ENCODE results near the gene RTP1.
"Not testable (repeated sequence)": the region's sequence is repeated elsewhere in the genome, so short reads cannot be mapped to it uniquely, and the experiment has no call there.

Gene RTP1

DNA sequence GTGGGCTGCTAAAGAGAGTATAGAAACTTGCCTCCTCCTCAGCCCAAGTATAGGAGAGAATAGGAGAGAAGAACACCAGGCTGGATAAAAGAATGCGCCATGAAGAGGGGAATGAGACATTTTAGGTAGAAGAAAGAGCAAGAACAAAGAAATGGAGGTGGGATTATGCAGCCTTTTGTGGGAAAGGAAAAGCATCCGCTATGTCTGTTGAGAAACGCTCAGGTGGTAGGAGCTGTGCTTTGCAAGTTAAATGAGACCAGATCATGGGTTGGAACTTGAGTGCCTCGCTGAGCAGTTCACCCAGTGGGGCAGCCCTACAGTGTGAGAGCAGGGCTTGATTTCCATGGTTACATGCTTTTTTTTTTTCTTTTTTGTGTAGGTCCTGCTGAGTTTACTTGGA is 11.5 kb upstream of the RTP1 start:
- no peak for TF ChIP-seq ZNF274 (IDR thresholded peaks at IDR 0.05; ENCODE audit: low read depth, low read length)
- H3K4me3 ChIP-seq (ENCODE audit: low read length) = no peak overlapping the region

DNA sequence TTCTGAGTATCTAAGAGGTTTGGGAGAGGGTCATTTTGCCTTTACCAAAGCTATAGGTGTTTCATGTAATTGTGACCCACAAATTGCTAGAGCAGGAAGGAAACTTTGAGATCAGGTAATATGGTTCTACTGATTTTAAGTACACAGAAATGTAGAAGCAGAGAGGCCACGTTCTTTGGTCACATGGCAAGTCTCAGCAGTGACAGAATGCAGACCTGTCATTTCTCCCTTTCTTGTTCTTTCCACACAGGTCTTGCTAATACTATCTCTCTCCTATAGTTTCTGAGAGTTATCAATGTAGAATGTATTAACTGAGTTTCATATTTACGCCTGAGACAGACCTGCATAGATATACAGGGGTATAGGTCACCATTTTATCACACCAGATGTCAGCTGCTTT is 10.9 kb upstream of the RTP1 start:
- no peak for TF ChIP-seq ZNF274 (IDR thresholded peaks at IDR 0.05; ENCODE audit: low read depth, low read length)
- H3K4me3 ChIP-seq (ENCODE audit: low read length) = no peak overlapping the region

DNA sequence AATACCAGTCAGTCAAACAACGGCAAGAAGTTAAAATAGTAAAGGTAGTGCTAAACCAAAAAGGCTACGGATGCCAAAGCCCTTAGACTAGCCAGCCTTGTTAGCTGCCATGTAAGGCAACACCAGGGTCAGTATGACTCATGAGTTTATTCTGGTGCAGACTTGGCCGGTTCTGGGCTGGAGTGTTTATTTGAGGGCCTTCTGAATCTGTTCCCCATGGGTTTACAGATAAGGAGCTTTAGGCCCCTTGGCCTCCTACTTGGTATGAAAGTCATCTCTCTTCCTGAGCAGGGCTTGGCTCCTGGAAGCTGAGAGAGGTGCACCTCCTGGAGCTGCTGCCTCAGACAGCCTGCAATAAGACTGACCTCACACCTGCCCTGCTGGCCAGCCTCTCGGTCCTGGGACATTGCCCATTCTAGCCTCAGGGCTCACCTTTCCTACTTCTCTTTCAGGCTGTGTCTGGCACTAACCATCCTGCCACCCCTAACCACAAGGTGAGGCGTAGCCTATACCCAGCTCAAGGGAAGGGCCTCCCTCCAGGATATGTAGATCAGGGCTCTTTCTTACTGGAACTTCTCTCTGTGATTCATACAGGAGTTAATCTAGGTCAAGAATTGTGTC is 10.4 kb upstream of the RTP1 start:
- H3K4me3 ChIP-seq (ENCODE audit: low read length) = no peak overlapping the region
- no peak for TF ChIP-seq ZNF274 (IDR thresholded peaks at IDR 0.05; ENCODE audit: low read depth, low read length)

DNA sequence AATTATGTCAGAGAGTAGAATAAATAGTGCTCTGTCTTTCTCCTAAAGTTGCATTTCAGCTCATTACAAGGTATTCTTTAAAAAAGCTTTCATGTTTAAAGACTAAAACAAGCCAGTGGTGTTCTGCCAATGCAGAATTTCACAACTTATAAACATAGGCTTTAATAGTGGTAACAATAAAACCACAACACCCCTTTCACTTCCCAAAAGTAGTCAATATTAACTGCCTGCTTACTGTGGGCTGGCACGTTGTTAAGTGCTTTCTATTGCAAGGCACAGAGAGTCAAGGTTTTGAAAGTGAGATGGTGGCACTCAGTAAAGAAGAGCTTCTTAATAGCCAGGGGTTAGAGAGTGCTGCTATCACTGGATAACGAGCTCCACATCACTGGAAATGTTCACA is 8.4 kb upstream of the RTP1 start:
- TF ChIP-seq ZNF274 (IDR thresholded peaks at IDR 0.05; ENCODE audit: low read depth, low read length) = no peak
- H3K4me3 ChIP-seq (ENCODE audit: low read length) = no peak overlapping the region

DNA sequence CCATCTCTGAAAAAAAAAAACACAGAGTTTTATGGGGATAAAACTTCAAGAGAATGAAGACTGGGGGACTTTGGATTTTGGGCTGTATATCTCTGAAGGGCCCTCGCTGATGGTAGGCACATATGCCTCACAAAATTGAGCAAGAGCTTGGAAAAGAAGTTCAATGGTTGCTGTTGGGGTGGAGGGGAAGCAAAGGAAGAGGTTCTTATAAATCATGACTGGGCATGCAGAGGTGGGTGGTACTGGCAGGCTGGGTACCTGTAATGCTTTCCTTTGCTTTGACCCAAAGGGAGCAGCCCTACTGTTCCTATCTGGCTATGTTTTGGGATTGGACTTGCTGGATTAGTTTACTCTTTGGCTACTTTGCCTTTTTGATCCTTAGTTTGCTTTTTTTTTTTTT is 6.0 kb upstream of the RTP1 start:
- TF ChIP-seq ZNF274 (IDR thresholded peaks at IDR 0.05; ENCODE audit: low read depth, low read length) = no peak
- no peak overlapping the region for H3K4me3 ChIP-seq (ENCODE audit: low read length)

DNA sequence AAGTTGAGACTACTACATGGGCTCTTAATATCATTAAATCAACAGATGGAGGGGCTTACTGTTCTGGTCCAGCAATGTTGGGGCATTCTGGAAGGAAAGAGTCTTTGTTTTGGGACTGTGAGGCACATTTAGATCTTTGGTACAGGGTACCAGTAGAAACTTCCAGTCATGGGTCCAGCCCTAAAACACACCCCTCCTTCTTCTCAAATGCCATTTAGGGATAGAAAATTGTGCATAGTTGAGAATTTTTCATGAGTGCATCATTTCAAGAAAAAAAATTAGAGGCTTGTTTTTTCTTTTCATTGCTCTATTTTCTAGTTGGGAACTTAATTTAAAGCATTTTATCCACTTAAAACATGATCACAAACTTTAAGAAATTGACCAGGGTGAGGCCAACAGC is 4.1 kb upstream of the RTP1 start:
- H3K4me3 ChIP-seq (ENCODE audit: low read length) = no peak overlapping the region
- TF ChIP-seq ZNF274 (IDR thresholded peaks at IDR 0.05; ENCODE audit: low read depth, low read length) = no peak

DNA sequence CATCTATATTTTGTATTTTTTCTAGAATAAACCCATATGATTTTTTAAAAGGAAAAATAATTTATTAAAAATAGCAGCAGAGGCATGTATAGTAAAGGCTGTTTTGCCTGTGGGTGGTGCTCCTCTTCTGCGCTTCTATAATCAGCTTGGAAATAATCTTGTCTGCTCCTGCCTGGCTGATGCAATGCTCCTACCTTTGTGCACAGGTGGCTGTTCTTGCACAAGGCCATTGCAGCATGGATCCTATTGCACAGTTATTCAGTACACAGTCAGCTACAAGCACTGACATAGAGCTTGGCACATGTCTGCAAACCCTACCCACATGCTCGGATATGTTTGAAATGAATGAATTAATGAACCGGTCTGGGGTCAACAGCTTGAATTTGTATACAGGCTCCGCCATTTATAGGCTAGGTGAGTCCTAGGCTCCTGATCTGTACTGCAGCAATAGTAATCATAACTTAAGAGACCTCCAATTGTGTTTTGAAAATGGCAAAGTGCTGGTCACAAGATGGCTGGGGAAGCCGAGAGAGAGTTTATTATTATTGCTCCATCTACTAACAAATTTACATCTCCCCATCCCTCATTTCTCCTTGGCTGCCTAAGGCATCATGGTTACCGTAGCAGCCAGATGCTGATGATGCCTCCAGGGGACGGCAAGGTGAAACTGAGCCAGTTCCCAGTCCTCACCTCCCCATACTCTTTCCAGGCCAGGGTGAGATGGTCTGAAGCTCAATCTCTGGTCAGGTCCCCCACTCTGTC is 532 bp upstream of the RTP1 start:
- no peak for TF ChIP-seq ZNF274 (IDR thresholded peaks at IDR 0.05; ENCODE audit: low read depth, low read length)
- H3K4me3 ChIP-seq (ENCODE audit: low read length) = no peak overlapping the region

DNA sequence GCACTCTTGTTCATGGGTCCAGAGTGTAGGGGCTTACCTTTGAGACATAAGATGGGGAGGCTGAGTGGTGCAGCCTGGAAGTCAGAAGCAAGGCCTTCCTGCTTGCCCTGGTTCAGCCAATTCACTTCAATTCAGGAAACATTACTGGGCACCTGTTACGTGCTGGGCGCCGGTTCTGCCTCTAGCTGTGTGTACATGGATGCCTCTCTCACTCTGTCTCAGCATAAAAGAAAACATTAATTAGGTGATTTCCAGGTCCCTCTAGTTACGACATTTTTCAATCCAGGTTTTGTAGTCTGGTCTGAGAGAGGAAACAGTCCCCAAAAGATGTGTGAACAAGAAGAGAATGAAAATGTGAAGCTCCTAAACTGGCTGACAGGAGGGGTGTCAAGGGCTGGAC is 1.2 kb downstream of the RTP1 start:
- H3K4me3 ChIP-seq (ENCODE audit: low read length) = no peak overlapping the region
- no peak for TF ChIP-seq ZNF274 (IDR thresholded peaks at IDR 0.05; ENCODE audit: low read depth, low read length)

DNA sequence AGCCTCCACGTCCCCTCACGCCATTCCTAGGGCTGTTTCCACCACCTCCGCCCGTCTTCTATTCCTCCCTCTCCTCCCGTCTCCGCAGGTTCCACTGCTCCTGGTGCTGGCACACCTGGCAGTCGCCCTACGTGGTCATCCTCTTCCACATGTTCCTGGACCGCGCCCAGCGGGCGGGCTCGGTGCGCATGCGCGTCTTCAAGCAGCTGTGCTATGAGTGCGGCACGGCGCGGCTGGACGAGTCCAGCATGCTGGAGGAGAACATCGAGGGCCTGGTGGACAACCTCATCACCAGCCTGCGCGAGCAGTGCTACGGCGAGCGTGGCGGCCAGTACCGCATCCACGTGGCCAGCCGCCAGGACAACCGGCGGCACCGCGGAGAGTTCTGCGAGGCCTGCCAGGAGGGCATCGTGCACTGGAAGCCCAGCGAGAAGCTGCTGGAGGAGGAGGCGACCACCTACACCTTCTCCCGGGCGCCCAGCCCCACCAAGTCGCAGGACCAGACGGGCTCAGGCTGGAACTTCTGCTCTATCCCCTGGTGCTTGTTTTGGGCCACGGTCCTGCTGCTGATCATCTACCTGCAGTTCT is 2.3 kb downstream of the RTP1 start:
- not testable (repeated sequence) for H3K4me3 ChIP-seq (ENCODE audit: low read length)

DNA sequence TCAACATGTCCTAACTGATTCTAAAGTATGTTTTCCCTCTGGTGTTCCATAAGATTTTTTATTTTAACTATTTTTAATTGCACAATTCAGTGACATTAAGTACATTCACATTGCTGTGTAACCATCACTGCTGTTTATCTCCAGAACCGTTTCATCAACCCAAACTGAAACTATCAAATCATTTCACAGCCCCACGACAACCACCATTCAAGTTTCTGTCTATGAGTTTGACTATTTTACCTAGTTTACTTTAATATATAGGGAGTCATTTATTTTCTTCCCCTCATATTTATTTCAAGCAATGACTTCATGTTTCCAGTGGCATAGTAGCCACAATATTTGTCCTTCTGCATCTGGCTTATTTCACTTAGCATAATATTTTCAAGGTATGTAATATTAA is 8.4 kb downstream of the RTP1 start:
- TF ChIP-seq ZNF274 (IDR thresholded peaks at IDR 0.05; ENCODE audit: low read depth, low read length) = no peak

DNA sequence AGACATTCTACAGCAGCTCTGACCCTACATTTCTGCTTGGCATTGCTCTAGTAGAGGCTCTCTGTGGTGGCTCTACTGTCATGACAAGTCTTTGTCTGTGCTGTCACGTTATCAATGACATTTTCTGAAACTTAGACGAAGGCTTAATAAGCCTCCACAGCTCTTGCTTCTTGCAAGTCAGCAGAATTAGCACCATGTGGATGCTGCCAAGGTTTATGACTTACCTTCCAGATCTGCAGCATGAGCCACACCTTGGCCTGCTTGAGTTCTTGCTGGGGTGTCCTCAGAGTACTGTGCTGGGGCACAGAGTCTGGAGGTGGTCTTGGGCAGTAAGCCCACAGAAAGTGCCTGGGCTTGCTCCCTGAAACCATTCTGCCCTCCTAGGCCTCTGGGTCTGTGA is 9.8 kb downstream of the RTP1 start:
- no peak for TF ChIP-seq ZNF274 (IDR thresholded peaks at IDR 0.05; ENCODE audit: low read depth, low read length)
- no peak overlapping the region for H3K4me3 ChIP-seq (ENCODE audit: low read length)

More for the DNA sequence above, 8.4 kb downstream of the RTP1 start:
- H3K4me3 ChIP-seq (ENCODE audit: low read length) = no peak overlapping the region

DNA sequence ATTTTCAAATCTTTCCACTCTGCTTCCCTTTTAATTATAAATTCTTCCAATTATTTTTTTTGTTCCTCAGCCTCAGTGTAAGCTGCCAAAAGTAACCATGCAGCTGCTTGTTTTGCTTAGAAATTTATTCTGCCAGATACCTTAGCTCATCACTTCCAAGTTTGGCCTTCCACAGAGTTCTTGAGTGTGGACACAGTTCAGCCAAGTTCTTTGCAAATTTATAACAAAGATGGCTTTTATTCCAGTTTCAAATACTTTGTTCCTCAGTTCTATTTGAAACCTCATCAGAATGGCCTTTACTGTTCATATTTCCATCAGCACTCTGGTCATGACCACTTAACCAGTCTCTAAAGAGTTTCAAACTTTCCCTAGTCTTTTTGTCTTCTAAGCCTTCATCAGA is 10.3 kb downstream of the RTP1 start:
- no peak overlapping the region for H3K4me3 ChIP-seq (ENCODE audit: low read length)
- TF ChIP-seq ZNF274 (IDR thresholded peaks at IDR 0.05; ENCODE audit: low read depth, low read length) = no peak

DNA sequence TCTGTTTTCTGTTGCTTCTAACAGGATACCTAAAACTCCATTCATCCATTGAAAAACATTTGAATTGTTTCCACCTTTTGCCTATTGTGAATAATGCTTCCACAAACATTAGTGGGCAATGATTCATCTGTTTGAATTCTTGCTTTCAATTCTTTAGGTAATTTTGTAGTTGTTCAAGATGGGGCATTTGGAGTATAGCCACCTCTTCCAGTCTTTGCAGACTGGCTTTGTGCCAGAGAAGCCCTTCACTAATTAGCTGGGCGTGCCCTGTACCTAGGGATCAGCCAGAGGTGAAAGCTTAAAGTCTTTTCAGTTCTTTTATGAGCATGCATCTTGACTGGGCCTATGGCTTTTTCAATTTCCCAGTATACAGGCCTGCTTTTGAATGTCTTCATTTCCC is 10.9 kb downstream of the RTP1 start:
- TF ChIP-seq ZNF274 (IDR thresholded peaks at IDR 0.05; ENCODE audit: low read depth, low read length) = no peak
- no peak overlapping the region for H3K4me3 ChIP-seq (ENCODE audit: low read length)

DNA sequence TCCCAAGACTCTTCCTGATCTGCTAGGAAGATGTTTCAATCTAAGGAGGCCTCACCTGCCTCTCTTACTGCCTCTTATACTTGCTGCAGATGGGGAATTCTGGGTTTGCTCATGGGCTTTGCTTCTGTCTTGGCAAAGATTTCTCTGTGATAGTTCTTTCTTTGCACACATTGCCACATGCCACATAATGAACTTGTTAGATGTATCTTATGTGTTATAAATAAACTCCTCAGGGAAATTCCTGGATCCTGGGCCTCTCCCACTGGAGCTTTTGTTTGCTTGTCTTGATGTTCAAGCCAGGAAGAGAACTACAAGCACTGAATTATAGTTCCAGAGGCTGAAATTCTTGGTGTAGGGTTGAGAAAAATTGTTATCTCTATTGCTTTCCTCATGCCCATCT is 12.2 kb downstream of the RTP1 start:
- TF ChIP-seq ZNF274 (IDR thresholded peaks at IDR 0.05; ENCODE audit: low read depth, low read length) = no peak
- no peak overlapping the region for H3K4me3 ChIP-seq (ENCODE audit: low read length)

DNA sequence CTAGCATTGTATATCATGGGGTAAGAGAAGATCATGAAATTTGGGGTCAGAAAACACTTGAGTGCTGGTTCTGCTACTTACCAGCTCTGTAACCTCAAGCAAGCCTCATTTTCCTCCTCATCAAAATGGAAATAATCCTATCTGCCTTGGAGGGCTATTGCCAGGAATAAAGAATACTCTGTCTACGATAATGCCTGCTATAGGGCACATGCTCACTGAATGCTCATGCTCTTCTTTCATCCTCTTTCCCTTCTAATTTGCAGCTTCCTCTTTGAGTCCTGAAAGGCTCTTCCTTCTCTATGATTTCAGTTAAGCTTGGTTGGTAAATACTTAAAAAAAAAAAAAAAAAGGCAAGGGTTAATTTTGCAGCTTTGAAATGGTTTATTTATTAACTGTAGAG is 12.8 kb downstream of the RTP1 start:
- H3K4me3 ChIP-seq (ENCODE audit: low read length) = no peak overlapping the region
- no peak for TF ChIP-seq ZNF274 (IDR thresholded peaks at IDR 0.05; ENCODE audit: low read depth, low read length)
